ENCODE results near the gene CYP24A1. TPM values are rescaled to one million over a fixed set of nuclear protein-coding genes. Genes with fewer than 3 reads are reported as not detected.

The CYP24A1 gene
- total RNA-seq, 4 donors from 2014 or later, result 0.20 TPM; not detected in 3

- H3K36me3 ChIP-seq, result no peaks in the 10 kb centered on the region
These were observed 11.3 kb downstream of the CYP24A1 start for GRCh38 chr20:54162378-54163009.

GRCh38 chr20:54161821-54162149 is 12.0 kb downstream of the CYP24A1 start:
- Histone ChIP-seq H3K27me3 (peaks cover 0 to 6% (median 0%) of the 10 kb centered on the region in 3 donors), H3K4me3 (no peak overlapping the region), H3K4me1 (no peaks in the 10 kb centered on the region), H3K9me3 (no peaks in the 10 kb centered on the region), H3K27ac (no peak overlapping the region), H3K36me3 (no peaks in the 10 kb centered on the region)
- intact Hi-C loops (cut with DNase I; ENCODE audit: low total_unique reads), result no loop called here
- TF ChIP-seq POLR2A (IDR thresholded peaks at IDR 0.05), result no peak
- in situ Hi-C loops (cut with MboI; ENCODE audit: low sequenced_read_pairs in 4 of 4), result no loop called here
- DNase-seq (no peak), ATAC-seq (no peak)

More at GRCh38 chr20:54162378-54163009, 11.3 kb downstream of the CYP24A1 start:
- DNase-seq, result no peak
- in situ Hi-C loops (cut with MboI; ENCODE audit: low sequenced_read_pairs in 4 of 4), result no loop called here
- Histone ChIP-seq H3K4me3 (no peak overlapping the region), H3K9me3 (no peaks in the 10 kb centered on the region), H3K27me3 (peaks cover 0 to 6% (median 5%) of the 10 kb centered on the region in 3 donors), H3K27ac (no peak overlapping the region), H3K4me1 (no peaks in the 10 kb centered on the region)
- no peak for ATAC-seq
- TF ChIP-seq POLR2A (IDR thresholded peaks at IDR 0.05), result no peak
- TF ChIP-seq CTCF (IDR thresholded peaks at IDR 0.05 in 4 of 5, conservative IDR thresholded peaks at IDR 0.05 in 1 of 5), result no peak
- intact Hi-C loops (cut with DNase I; ENCODE audit: low total_unique reads), result no loop called here

GRCh38 chr20:54161008-54161820 is 12.6 kb downstream of the CYP24A1 start:
- Histone ChIP-seq H3K4me1 (no peaks in the 10 kb centered on the region), H3K27me3 (peaks cover 0 to 6% (median 0%) of the 10 kb centered on the region in 3 donors), H3K27ac (no peak overlapping the region), H3K9me3 (no peaks in the 10 kb centered on the region), H3K4me3 (no peak overlapping the region), H3K36me3 (no peaks in the 10 kb centered on the region)
- DNase-seq (no peak), ATAC-seq (no peak)
- intact Hi-C loops (cut with DNase I; ENCODE audit: low total_unique reads), result no loop called here
- in situ Hi-C loops (cut with MboI; ENCODE audit: low sequenced_read_pairs in 4 of 4), result no loop called here
- TF ChIP-seq POLR2A (IDR thresholded peaks at IDR 0.05) (no peak), CTCF (IDR thresholded peaks at IDR 0.05 in 4 of 5, conservative IDR thresholded peaks at IDR 0.05 in 1 of 5) (no peak)

DNA sequence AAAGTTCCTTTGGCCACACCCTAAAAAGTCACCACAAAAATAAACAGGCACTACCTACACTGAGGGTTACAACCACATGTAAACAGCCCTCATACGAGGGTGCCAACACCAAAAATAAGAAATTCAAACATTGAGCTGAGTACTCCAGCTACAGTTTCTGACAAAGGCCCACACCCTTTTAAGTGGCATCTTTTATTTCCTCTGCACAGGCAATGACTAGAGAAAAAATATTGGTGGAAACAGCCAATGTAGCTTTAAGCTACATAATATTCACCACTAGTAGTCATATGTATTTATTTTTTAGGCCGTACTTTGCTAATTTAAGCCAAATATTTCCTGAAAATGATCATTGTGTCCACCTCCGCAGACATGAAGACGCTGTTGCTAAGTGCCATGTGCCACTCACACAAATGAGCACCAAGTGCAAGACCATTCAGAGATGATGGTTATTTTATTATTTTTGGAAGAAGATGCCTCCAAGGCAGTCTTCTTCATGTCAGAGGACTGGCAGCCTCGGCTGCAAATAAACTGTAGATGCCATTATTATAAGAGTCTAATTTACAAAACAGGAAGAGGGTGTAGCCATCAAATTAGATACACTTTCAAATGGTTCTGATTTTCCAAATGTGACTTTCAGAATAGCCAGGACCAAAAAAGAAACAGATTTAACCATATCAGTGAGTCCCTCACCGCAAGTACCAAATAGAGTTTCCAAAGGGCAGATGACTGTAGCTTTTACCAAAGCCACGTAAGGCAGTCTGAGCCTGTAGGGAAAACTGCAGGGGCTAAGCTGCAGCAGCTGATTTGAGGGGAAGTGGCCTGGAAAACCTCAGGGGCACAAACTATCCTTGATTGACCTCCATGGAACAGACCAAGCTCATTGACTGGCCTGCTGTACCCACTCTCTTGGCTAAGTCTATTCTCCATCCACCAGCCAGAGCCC is 13.4 kb downstream of the CYP24A1 start:
- no peak overlapping the region for H3K4me3 ChIP-seq
- H3K27ac ChIP-seq, result no peak overlapping the region
- no peak for TF ChIP-seq CTCF (IDR thresholded peaks at IDR 0.05 in 4 of 5, conservative IDR thresholded peaks at IDR 0.05 in 1 of 5)
- TF ChIP-seq POLR2A (IDR thresholded peaks at IDR 0.05), result no peak
- no peaks in the 10 kb centered on the region for H3K9me3 ChIP-seq
- intact Hi-C loops (cut with DNase I; ENCODE audit: low total_unique reads), result no loop called here
- H3K36me3 ChIP-seq, result no peaks in the 10 kb centered on the region
- ATAC-seq (no peak), DNase-seq (no peak)
- in situ Hi-C loops (cut with MboI; ENCODE audit: low sequenced_read_pairs in 4 of 4), result no loop called here
- peaks cover 0 to 5% (median 0%) of the 10 kb centered on the region in 3 donors for H3K27me3 ChIP-seq
- no peaks in the 10 kb centered on the region for H3K4me1 ChIP-seq
